CD4-positive, alpha-beta T cell treated with Interleukin-12 subunit alpha and Interleukin-12 subunit beta, for 1 hour (primary cell): ENCODE results near the gene EVI5L.
"Not testable (repeated sequence)": the region's sequence is repeated elsewhere in the genome, so short reads cannot be mapped to it uniquely, and the experiment has no call there.

Source experiments
- DNase-seq: peaks from one replicate; pipeline ENCODE4 v3.0.0-alpha.2; 2020

The EVI5L gene

DNA sequence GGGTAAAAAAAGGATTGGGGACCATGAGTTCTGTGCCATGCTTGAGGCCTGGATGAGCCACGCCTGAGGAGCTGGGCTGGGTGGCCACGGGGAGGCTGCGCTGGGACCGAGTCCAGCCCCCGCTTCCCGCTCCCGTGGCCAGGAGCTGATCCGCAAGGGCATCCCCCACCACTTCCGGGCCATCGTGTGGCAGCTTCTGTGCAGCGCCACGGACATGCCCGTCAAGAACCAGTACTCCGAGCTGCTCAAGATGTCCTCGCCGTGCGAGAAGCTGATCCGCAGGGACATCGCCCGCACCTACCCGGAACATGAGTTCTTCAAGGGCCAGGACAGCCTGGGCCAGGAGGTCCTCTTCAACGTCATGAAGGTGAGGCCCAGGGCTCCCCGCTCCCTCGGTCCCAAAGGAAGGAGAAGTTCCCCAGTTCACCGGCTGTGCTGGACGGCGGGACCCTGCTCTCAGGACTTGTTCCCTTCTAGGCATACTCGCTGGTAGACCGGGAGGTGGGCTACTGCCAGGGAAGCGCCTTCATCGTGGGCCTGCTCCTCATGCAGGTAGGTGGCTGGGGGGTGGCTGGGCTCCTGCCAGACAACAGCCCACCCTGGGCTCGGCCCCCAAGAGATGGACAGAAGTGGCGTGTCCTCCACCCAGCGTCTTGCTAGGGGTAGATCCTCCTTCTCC lies 18.9 kb downstream of the EVI5L start:
- DNase-seq = no peak

GRCh38 chr19:7849631-7849999 lies 19.6 kb downstream of the EVI5L start:
- DNase-seq = no peak

GRCh38 chr19:7850000-7850813 lies 20.2 kb downstream of the EVI5L start:
- no peak for DNase-seq

DNA sequence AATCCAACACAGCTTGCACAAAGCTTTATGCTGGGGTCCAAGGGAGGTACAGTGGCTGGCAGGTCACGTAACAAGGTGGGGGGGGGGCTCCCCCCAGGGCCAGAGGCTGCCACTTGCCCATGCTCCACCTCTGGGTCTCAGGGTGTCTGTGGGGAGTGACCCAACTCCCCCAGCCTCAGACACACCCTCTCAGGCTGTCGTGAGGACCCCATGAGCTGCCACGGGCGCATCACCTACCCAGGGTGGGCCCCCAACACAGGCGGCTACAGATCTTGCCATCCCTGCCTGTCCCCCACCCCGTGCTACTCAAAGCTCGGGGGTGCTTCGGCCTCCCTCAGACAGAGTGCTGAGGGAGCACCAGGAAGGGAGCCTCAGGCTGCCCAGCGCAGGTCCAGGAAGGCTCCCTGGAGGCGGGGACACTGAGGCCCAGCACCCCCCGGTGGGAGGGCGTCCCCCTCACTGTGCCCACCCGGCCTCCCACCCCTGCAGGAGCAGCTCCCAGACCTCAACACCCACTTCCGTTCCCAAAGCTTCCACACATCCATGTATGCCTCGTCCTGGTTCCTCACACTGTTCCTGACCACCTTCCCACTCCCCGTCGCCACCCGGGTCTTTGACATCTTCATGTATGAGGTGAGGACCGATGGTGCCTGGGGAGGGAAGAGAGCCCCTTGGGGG lies 21.1 kb downstream of the EVI5L start:
- DNase-seq = no peak

DNA sequence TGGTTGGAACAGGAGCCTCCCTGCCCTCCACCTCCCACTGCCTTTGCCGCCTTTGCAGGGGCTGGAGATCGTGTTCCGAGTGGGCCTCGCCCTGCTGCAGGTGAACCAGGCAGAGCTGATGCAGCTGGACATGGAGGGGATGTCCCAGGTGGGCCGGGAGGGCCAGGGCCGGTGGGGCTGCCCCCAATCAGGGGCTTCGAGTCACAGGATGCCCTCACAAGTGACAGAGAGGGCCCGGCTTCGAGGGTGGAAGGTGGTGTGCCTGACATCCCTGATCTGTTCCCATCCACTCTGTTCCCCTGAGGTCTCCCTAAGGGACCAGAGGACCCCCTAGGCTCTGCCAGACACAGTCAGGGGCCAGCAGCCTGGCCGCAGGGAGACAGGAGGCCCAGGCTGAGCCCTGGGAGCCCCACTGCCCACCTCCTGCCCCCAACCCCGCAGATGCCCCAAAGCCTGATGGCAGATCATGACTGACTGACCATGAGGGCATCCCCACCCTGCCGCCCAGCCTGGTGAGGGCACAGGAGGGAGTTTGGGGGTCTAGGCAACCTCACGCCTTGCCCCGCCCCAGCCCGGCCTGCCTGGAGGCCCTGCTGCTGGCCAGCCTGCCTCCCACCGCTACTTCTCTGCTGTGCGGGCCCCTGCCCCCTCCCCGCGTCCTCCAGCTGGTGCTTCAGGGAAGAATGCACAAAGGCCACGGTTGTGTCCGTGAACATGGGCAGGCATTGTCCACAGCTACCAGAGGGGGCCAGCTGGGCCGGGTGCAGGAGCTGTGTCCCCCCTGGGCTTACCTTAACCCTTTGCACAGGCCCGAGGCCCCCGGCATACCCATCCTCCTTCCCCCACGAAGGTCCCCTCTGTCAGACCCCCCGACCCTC lies 21.8 kb downstream of the EVI5L start:
- DNase-seq = no peak

GRCh38 chr19:7852851-7853769 lies 23.1 kb downstream of the EVI5L start:
- DNase-seq = peak; percentile 72

DNA sequence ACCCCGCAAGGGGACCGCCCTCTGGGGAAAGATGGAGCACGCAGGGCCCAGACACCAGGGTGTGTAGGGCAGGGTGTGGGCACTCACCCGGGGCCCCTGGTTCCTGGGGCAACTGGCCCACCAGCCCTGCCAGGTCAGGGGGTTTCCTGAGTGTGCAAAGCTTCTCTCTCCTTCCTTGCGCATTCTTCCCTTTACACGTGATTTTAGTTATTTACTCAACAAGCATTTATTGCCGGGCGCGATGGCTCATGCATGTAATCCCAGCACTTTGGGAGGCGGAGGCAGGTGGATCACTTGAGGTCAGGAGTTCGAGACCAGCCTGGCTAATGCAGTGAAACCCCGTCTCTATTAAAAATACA lies 23.7 kb downstream of the EVI5L start:
- DNase-seq = no peak

- DNase-seq = no peak
These were observed 25.5 kb downstream of the EVI5L start for GRCh38 chr19:7855426-7856108.

DNA sequence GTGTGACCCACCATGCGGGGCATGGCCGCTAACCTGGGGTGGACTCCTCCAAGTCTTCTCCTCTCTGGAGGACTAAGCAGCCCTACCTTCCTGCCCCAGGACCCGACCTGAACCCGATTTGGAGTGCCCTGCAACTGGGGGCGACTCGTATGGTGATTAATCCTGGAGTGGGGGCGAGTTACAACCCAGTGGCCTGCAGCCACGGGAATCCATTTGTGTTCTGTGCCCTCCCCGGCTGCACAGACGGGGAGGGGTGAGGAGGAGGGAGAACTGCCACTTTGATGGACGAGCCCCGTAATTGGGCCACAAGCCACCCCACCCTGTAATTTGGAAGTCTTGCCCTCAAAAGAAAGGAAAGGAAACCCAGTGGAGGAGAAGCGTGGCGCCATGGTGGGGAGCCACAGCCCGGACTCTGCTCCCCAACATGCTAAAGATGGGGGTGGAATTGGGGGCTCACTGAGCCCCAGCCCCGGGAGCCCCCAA lies 26.1 kb downstream of the EVI5L start:
- no peak for DNase-seq

- no peak for DNase-seq
These were observed 27.0 kb downstream of the EVI5L start for GRCh38 chr19:7856679-7857663.

GRCh38 chr19:7857727-7858108 lies 27.7 kb downstream of the EVI5L start:
- DNase-seq = no peak

GRCh38 chr19:7858109-7858770 lies 28.2 kb downstream of the EVI5L start:
- no peak for DNase-seq

DNA sequence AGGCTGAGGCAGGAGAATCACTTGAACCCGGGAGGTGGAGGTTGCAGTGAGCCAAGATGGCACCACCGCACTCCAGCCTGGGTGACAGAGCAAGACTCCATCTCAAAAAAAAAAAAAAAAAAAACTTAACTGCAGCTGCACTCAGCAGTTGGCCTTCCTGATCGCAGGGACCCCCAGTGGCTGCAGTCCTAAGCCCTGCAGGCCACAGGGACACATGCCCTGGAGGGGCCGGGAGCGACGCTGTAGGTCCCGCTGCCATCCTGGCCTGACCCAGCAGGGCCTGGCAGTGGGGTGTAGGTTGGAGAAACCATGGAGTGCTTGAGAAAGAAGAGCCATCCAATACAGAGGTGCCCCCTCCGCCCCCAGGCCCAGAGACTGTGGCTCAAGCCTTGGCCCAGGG lies 29.1 kb downstream of the EVI5L start:
- DNase-seq = not testable (repeated sequence)

GRCh38 chr19:7859831-7860713 lies 30.1 kb downstream of the EVI5L start:
- no peak for DNase-seq

GRCh38 chr19:7860714-7861618 lies 30.9 kb downstream of the EVI5L start:
- no peak for DNase-seq

DNA sequence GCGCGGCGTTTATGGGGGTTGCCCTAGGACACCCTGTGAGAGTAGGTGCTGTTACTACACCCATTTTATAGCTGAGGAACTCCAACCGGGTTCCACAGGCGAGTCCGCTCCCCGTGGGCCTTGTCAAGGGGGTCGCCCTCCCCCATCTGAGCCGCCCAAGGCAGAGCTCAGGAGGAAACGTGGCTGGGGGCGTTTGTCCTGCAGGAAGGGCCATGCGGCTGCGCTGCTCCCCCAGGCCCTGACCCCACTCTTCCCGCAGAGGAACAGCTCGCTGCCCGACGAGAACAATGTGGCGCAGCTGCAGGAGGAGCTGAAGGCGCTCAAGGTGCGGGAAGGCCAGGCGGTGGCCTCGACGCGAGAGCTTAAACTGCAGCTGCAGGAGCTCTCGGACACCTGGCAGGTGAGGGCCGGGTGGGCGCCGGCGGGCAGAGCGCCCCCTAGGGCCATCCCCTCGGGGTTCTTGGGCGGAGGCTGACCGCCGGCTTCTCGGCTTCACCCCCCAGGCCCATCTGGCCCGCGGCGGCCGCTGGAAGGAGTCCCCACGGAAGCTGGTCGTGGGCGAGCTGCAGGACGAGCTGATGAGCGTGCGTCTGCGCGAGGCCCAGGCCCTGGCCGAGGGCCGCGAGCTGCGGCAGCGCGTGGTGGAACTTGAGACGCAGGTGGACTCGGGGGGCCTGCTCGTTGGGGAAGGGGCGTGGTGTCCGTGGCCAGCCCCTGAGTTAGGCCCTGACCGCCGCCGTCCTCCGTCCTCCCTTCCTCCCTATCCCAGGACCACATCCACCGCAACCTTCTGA lies 31.8 kb downstream of the EVI5L start:
- no peak for DNase-seq
